Skeletal muscle cell (primary cell): ENCODE data around the gene ZNF484.
"Not testable (repeated sequence)": the region's sequence is repeated elsewhere in the genome, so short reads cannot be mapped to it uniquely, and the experiment has no call there.

ENCODE experiments used
- DNase-seq: peaks from one replicate; pipeline ENCODE4 v3.0.0-alpha.2; 2010; ENCODE audit warnings: low read depth
- H3K4me3 ChIP-seq: 2 replicates; pipeline ENCODE4 v1.5.1; 2011; ENCODE audit warnings: low read depth, mild to moderate bottlenecking, control low read depth, low read length, moderate library complexity

The ZNF484 gene

DNA sequence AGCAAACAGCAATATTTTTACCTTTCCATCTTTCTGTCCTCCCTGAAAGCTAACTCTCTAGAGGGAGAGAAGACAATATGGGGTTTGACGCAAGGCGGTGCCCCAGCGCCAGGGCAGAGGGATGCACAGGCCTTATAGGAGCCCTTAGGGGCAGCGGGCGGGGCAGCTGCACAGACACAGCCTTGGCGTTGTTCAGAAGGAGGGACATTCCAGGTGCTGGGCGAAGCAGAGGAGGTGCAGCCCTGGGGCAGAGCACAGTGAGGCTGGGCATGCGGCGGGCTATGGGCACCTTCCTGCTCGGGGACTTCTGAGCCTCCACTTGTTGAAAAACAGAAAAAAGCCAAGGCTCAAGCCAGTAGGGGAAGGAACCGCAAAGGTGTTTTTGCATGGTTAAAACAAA is 79.5 kb downstream of the ZNF484 start:
- no peak for DNase-seq
- no peak overlapping the region for H3K4me3 ChIP-seq

DNA sequence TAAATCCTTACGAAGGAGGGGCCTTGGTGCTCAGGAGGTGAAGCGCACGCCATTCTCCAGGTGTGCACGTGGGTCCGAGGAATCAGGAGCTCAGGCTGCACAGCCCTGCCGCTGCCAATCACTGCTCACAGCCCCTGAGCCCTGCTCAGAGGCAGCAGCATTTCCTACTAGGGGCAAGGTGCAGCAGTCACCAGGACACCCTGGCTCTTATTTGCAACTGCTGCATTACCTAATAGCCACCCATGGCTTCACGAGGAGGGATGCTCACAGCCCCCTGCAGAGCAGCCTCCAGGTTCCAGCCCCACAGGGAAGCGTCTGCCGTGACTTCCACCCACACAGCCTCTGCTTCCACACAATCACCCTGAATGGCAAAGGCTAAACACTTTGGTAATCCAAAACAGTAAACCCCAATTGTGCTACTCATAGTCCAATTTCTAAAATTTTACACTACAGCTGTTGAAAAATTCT is 81.5 kb downstream of the ZNF484 start:
- DNase-seq, H3K4me3 ChIP-seq: not testable (repeated sequence)

DNA sequence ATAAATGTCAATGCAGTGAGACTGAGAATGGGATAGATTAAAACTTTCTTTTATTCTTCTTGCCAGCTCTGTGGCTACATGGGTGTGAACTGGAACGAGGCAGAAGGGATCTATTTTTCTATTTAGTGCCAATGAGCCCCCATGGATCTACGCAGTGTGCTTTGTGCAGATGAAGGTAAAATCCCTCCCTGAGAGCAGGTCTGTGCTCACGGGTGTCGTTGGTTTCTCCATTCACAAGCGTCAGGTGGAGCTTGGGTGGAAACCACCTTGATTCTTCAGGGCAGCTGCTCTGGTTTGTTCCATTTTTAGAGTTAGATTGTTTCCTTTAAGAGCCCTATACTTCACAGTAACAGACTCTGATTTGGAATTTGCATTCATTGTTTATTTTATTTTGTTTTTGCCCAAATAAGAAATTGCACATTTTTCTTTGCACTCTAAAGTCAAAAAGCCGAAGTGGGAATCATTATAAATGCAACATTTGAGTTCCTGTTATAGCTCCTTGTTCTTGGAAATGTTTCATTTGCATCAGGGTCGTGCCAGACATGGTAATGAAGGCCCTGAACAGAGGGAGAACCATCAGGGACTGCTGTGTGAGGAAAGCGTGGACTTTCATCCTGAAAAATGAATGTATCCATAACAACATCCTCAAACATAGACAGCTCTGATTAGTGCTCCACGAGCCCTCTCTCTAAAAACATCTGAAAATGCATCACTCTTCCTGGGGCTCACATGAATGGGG is 82.1 kb downstream of the ZNF484 start:
- no peak overlapping the region for H3K4me3 ChIP-seq
- no peak for DNase-seq
